Left hindlimb (tissue), 1 donor: ENCODE results near the gene ADD2.
"Not testable (repeated sequence)": the region's sequence is repeated elsewhere in the genome, so short reads cannot be mapped to it uniquely, and the experiment has no call there.

Experiments used
- DNase-seq: peaks from one replicate; pipeline ENCODE4 v3.0.0-alpha.2; 2018

Gene ADD2

GRCh38 chr2:70630761-70631160, 137.2 kb downstream of the ADD2 start:
- no peak for DNase-seq

- no peak for DNase-seq
These were observed 140.6 kb downstream of the ADD2 start for GRCh38 chr2:70627211-70627898.

- no peak for DNase-seq
These were observed 141.6 kb downstream of the ADD2 start for GRCh38 chr2:70626254-70626990.

- DNase-seq, result not testable (repeated sequence)
These were observed 146.5 kb downstream of the ADD2 start for GRCh38 chr2:70621536-70621935.

- no peak for DNase-seq
These were observed 148.0 kb downstream of the ADD2 start for GRCh38 chr2:70620020-70620419.

GRCh38 chr2:70619167-70619566, 148.8 kb downstream of the ADD2 start:
- no peak for DNase-seq

DNA sequence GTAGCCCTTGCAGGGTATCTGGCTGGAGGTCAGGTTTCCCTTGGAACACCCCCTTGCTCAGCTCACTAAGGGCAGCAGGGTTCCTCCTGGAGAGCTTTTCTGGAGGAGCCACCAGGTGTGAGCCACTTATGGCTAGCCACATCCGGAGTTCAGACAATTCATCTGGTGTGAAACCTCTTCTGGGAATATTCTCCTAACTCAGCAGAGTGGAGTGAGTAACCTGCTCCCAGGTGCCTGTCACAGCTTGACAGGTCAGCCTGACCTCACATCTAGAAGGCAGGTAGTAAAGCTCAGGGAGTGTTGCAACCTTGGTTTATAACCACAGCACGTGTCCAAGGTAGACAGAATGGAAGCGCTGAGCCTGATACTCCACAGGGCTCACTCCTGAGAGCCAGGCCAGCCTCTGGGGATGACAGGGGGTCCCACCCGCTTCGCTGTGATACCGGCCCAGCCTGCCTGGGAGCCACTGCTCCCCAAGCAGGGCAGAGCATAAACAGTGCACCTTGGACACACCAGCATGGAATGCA, 151.8 kb downstream of the ADD2 start:
- no peak for DNase-seq

DNA sequence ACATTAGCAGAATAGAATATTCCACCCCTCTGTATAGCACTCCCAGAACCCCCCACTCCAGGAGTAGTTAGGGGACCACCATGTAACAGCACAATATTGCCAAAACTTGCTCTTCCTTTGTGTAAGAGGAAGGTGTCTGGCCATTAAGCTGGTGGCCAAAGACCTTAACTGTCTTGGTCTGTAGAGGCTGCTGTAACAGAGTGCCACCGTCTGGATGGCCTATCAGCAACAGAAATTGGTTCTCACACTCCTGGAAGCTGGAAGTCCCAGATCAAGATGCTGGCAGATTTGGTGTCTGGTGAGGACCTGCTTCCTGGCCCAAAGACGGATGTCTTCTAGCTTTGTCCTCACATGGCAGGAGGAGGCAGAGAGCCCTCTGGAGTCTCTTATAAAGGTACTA, 152.8 kb downstream of the ADD2 start:
- DNase-seq, result no peak

- DNase-seq, result no peak
These were observed 154.5 kb downstream of the ADD2 start for GRCh38 chr2:70613521-70613920.

- DNase-seq, result no peak
These were observed 155.4 kb downstream of the ADD2 start for GRCh38 chr2:70612574-70612973.

DNA sequence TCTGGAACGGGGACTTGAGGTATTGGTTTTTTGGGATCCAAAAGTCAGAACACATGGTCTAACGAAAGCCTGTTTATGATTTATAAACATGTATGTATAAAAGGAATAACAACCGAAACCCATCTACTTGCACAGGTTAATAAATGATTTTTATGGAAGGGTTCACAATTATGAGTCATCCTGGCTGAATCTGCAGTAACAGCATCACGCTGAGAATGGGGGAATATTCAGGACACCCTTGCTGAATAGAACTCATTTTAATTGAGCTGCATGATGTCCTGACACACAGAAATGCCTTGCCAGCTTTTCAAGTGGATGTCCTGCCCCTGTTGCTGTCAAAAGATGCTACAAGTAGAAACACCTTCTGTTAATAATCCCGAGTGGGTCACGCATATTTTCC, 159.6 kb downstream of the ADD2 start:
- DNase-seq, result no peak

DNA sequence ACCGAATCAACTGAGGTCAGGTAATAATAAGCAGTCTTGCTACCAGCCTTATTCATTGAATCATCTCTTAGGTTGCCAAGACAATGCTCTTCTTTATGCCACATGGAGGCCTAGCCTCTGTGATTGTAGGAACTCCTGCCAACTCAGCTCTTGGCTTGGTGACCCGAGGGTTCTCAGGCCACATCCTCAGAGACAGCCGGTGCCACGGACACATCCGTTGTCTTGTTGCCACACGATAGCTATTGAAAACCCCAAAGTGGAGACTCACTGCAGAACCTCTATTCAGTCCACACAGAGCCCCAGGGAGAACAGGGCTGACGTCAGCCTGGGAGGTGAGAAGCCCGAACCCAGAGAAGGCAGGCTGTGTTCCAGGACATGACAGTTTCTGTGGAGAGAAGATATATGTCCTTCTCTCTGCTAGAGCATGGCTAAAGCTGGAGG, 160.9 kb downstream of the ADD2 start:
- peak; percentile 63 for DNase-seq
